Sigmoid colon (tissue), 7 donors: Measurements from ENCODE around the gene MMP28. TPM values are rescaled to one million over a fixed set of nuclear protein-coding genes. Genes with fewer than 3 reads are reported as not detected.

ENCODE experiments used
- DNase-seq: peaks from one replicate; pipeline ENCODE4 v3.0.0-alpha.2; 2019
- H3K27ac ChIP-seq, 4 donors: fragments of 200-600 bp; sonication (generic); one replicate each; pipeline ENCODE4 v1.5.1; 2016 to 2019; ENCODE audit warnings: mild to moderate bottlenecking in 1 of 4
- H3K27me3 ChIP-seq, 3 donors: fragments of 200-600 bp; sonication (generic); one replicate each; pipeline ENCODE4 v1.5.1; 2019; ENCODE audit warnings: mild to moderate bottlenecking in 1 of 3
- H3K36me3 ChIP-seq, 4 donors: fragments of 200-600 bp; sonication (generic); one replicate each; pipeline ENCODE4 v1.5.1; 2016 to 2019
- H3K4me1 ChIP-seq, 4 donors: fragments of 200-600 bp; sonication (generic); one replicate each; pipeline ENCODE4 v1.5.1; 2017 to 2019
- H3K4me3 ChIP-seq, 4 donors: fragments of 200-600 bp; sonication (generic); one replicate each; pipeline ENCODE4 v1.5.1; 2017 to 2019; ENCODE audit warnings: mild to moderate bottlenecking in 2 of 4, moderate library complexity in 1 of 4
- H3K9me3 ChIP-seq, 4 donors: fragments of 200-600 bp in 3 of 4; sonication (generic) in 3 of 4; one replicate each; pipeline versions ENCODE4 v1.5.1 to v1.6.1; 2013 to 2019
- EP300 ChIP-seq, 4 donors: sonication (generic); formaldehyde crosslinking; IDR thresholded peaks; one replicate each; pipeline ENCODE4 v1.6.1; 2017; ENCODE audit warnings: antibody characterized with exemption in 4 of 4
- POLR2A ChIP-seq, 2 donors: fragments of 450-650 bp; IDR thresholded peaks; one replicate each; pipeline ENCODE4 v1.6.1; 2016; ENCODE audit warnings: antibody characterized with exemption in 2 of 2, mild to moderate bottlenecking in 2 of 2, moderate library complexity in 2 of 2
- POLR2AphosphoS5 ChIP-seq, 4 donors: sonication (generic); formaldehyde crosslinking; IDR thresholded peaks; one replicate each; pipeline ENCODE4 v1.6.1; 2017; ENCODE audit warnings: antibody characterized with exemption in 4 of 4
- WGBS, 2 donors: extraction: QIAGEN DNeasy Blood & Tissue Kit; methylation state at CpG; one replicate each; pipeline ENCODE4 v1.1.7; 2013; 5-methylcytosine and 5-hydroxymethylcytosine counted together
- intact Hi-C: fragments of 100-400 bp; cut with DNase I; formaldehyde crosslinking; loops from one replicate; pipeline ENCODE4 v1.15.1; 2023
- polyA plus RNA-seq, 3 donors: library from polyadenylated mRNA; stranded (reverse); fragments of 200-250 nt; gene quantifications; one replicate each; pipeline ENCODE4 v1.2.3, GENCODE V29; 2013
- total RNA-seq, 4 donors: library from RNA; depleted of rRNA; stranded (reverse); fragments of >200 nt; gene quantifications; one replicate each; pipeline ENCODE4 v1.1.0, GENCODE V29; 2016
- TF ChIP-seq, protein P1 (sequence below), 4 experiments: fragments of 450-650 bp in 3 of 4; fragments of 200-600 bp in 1 of 4; IDR thresholded peaks; one replicate each; pipeline ENCODE4 v1.5.1; 2016 to 2019; ENCODE audit warnings: antibody characterized with exemption in 4 of 4, mild to moderate bottlenecking in 3 of 4, moderate library complexity in 2 of 4
- donor health status: healthy with polysubstance abuse.
- donor health status: Bipolar disorder and iron deficiency.
- donor health status: healthy.

Gene MMP28
- total and polyA plus RNA-seq, 7 donors: 15.8 to 60.8 (median 30.3) TPM

DNA sequence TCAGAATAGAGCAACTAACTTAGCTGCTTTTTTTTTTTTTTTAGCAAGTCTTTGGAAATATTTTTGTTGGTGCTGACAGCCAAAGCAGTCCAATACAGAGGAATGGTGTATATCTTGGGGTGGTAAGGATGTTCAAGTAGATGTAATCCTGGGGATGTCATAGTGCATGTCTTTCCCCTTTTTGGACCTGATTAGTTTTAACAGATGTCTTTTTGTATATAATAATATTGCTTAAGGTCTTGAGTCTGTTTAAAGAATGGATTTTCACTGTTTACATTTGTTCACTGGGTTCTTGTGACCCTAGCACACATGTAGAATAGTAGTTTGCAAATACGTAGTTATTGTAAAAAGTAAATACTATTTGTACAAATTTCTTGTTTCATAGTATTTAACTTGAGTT lies 21.8 kb upstream of the MMP28 start:
- Histone ChIP-seq H3K4me1 (peaks cover 0 to 51% (median 30%) of the 10 kb centered on the region in 4 donors), H3K9me3 (no peaks in the 10 kb centered on the region), H3K4me3 (no peak overlapping the region), H3K27me3 (no peaks in the 10 kb centered on the region), H3K27ac (peak overlapping the region in 1 of 4 donors; percentile 72), H3K36me3 (peaks cover 0 to 49% (median 12%) of the 10 kb centered on the region in 4 donors)
- intact Hi-C loops: no loop called here
- no peak for TF ChIP-seq POLR2AphosphoS5 (IDR thresholded peaks at IDR 0.05)
- DNase-seq: no peak
- 63 to 75% methylated on average over 1 of the region's 1 CpG for WGBS, 2 donors

DNA sequence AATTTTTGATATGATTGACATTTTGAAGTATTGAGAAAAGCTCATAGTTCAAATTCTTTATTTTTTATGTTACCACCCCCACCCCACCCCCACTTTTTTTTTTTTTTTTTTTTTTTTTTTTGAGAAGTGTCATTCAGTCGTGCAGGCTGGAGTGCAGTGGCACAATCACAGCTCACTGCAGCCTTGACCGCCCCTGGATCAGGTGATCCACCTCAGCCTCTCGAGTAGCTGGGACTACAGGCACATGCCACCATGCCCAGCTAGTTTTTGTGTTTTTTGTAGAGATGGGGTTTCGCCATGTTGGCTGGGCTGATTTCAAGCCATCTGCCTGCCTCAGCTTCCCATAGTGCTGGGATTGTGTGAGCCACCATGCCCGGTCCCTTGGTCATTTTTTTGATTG lies 21.3 kb upstream of the MMP28 start:
- intact Hi-C loops: no loop called here
- Histone ChIP-seq H3K4me3 (no peak overlapping the region), H3K9me3 (no peaks in the 10 kb centered on the region), H3K4me1 (peaks cover 0 to 56% (median 35%) of the 10 kb centered on the region in 4 donors), H3K27me3 (no peaks in the 10 kb centered on the region), H3K27ac (peak overlapping the region in 1 of 4 donors; percentile 72), H3K36me3 (peaks cover 0 to 45% (median 12%) of the 10 kb centered on the region in 4 donors)
- WGBS, 2 donors: 83 to 86% methylated on average over 5 of the region's 5 CpGs
- no peak for DNase-seq
- TF ChIP-seq POLR2A (IDR thresholded peaks at IDR 0.05) (no peak), EP300 (IDR thresholded peaks at IDR 0.05) (no peak), POLR2AphosphoS5 (IDR thresholded peaks at IDR 0.05) (no peak)
- TF ChIP-seq, protein P1, sequence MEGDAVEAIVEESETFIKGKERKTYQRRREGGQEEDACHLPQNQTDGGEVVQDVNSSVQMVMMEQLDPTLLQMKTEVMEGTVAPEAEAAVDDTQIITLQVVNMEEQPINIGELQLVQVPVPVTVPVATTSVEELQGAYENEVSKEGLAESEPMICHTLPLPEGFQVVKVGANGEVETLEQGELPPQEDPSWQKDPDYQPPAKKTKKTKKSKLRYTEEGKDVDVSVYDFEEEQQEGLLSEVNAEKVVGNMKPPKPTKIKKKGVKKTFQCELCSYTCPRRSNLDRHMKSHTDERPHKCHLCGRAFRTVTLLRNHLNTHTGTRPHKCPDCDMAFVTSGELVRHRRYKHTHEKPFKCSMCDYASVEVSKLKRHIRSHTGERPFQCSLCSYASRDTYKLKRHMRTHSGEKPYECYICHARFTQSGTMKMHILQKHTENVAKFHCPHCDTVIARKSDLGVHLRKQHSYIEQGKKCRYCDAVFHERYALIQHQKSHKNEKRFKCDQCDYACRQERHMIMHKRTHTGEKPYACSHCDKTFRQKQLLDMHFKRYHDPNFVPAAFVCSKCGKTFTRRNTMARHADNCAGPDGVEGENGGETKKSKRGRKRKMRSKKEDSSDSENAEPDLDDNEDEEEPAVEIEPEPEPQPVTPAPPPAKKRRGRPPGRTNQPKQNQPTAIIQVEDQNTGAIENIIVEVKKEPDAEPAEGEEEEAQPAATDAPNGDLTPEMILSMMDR (IDR thresholded peaks at IDR 0.05): no peak

DNA sequence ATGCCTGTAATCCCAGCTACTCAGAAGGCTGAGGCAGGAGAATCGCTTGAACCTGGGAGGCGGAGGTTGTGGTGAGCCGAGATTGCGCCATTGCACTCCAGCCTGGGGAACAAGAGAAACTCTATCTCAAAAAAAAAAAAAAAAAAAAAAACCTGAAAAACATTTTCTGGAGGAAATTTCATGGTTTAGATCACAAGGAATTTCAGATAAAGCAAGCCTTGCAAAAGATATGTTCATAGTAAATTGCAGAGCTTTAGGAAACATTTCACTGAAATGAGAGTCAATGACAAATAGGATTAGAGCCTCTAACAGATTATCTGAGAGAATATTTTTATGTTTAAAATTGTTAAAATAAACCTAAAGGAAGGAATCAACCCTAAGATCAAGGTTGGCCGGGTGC lies 17.0 kb upstream of the MMP28 start:
- DNase-seq: no peak
- H3K4me1 ChIP-seq: peaks cover 0 to 64% (median 57%) of the 10 kb centered on the region in 4 donors
- no peaks in the 10 kb centered on the region for H3K27me3 ChIP-seq
- H3K27ac ChIP-seq: no peak overlapping the region
- no peak for TF ChIP-seq POLR2AphosphoS5 (IDR thresholded peaks at IDR 0.05)
- TF ChIP-seq, protein P1 (IDR thresholded peaks at IDR 0.05): no peak
- TF ChIP-seq EP300 (IDR thresholded peaks at IDR 0.05): no peak
- TF ChIP-seq POLR2A (IDR thresholded peaks at IDR 0.05): no peak
- no peak overlapping the region for H3K4me3 ChIP-seq
- H3K36me3 ChIP-seq: peaks cover 0 to 6% (median 0%) of the 10 kb centered on the region in 4 donors
- no peaks in the 10 kb centered on the region for H3K9me3 ChIP-seq
- WGBS, 2 donors: 89 to 91% methylated on average over 5 of the region's 5 CpGs
- intact Hi-C loops: no loop called here

DNA sequence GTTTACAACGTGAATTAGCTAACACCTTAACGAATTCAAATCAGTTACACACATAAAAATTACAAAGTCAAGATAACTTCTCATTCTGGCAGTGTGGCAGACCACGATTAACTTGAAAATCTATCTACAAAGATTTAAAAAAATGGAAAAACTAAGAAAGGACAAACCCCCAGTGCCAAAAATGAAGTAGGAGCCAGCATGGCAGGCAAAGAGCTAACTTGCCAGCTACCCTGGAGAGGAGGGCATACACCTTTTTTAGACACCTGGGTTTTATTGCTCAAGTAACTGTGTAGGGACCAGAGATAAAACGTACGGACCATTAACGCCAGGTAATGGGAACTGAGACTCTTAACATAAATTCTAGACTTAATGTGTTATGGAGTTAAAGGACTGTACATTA lies 16.3 kb upstream of the MMP28 start:
- H3K4me3 ChIP-seq: no peak overlapping the region
- TF ChIP-seq POLR2A (IDR thresholded peaks at IDR 0.05): no peak
- no peak for TF ChIP-seq EP300 (IDR thresholded peaks at IDR 0.05)
- TF ChIP-seq, protein P1 (IDR thresholded peaks at IDR 0.05): no peak
- no peak for TF ChIP-seq POLR2AphosphoS5 (IDR thresholded peaks at IDR 0.05)
- peaks cover 0 to 57% (median 50%) of the 10 kb centered on the region in 4 donors for H3K4me1 ChIP-seq
- no peaks in the 10 kb centered on the region for H3K9me3 ChIP-seq
- 68 to 86% methylated on average over 6 of the region's 6 CpGs for WGBS, 2 donors
- no peak overlapping the region for H3K27ac ChIP-seq
- no peaks in the 10 kb centered on the region for H3K27me3 ChIP-seq
- peaks cover 0 to 6% (median 0%) of the 10 kb centered on the region in 4 donors for H3K36me3 ChIP-seq
- DNase-seq: no peak
- intact Hi-C loops: no loop called here

DNA sequence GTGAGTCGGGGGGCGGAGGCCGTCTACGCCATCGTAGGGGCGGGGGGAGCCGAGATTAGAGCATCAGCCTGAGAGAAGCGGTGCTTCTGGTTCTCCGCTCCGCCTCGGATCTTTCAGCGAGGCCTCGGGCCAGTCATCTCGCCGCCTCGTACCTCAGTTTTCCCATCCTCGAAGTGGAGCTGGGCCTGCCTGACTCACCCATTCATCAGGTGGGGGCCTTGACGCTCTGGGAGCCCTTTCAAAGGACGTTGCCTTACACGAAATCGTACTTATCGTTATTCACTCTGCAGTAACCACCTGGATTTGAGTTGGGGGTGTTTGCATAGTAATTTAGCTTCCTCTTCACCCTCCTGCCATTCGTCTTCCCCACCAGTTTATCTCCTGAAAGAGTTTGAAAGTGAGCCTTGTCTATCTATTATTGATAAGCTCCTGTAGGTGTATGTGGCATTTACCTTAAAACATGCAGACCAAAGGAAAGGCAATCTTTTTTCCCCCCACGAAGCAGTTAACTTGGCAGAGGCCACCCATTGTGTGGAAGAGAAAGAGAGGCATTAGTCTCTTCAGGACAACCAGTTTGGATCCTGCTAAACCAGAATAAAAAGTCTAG lies 14.5 kb upstream of the MMP28 start:
- peak overlapping the region; percentile 90 to 98 (median 94) for H3K27ac ChIP-seq
- H3K9me3 ChIP-seq: no peaks in the 10 kb centered on the region
- no peaks in the 10 kb centered on the region for H3K27me3 ChIP-seq
- no peak for TF ChIP-seq EP300 (IDR thresholded peaks at IDR 0.05)
- TF ChIP-seq POLR2A (IDR thresholded peaks at IDR 0.05): no peak
- TF ChIP-seq, protein P1 (IDR thresholded peaks at IDR 0.05): no peak
- no peak for TF ChIP-seq POLR2AphosphoS5 (IDR thresholded peaks at IDR 0.05)
- intact Hi-C loops: loop anchor here (1.0 to 5.0 kb wide), 2 partner anchors 46 to 223 kb away; partner anchors contain the start of gene AP2B1
- H3K4me1 ChIP-seq: peaks cover 0 to 45% (median 37%) of the 10 kb centered on the region in 4 donors
- no peak for DNase-seq
- no peaks in the 10 kb centered on the region for H3K36me3 ChIP-seq
- peak overlapping the region; percentile 83 to 89 (median 86) for H3K4me3 ChIP-seq
- WGBS, 2 donors: 0% methylated on average over 24 of the region's 24 CpGs
